Osteoblast (primary cell): Measurements from ENCODE around the gene CSMD2. TPM values are rescaled to one million over a fixed set of nuclear protein-coding genes. Genes with fewer than 3 reads are reported as not detected.

Experiments
- DNase-seq: peaks from one replicate; pipeline ENCODE4 v3.0.0; 2011; ENCODE audit warnings: low spot score, mixed read lengths; ENCODE audit not compliant: insufficient read length; ENCODE audit errors: missing footprints
- H2AFZ ChIP-seq: 2 replicates; pipeline ENCODE4 v1.6.0; 2011; ENCODE audit warnings: mild to moderate bottlenecking, low read length
- H3K27ac ChIP-seq: 2 replicates; pipeline ENCODE4 v1.5.1; 2011; ENCODE audit warnings: mild to moderate bottlenecking, low read depth, low read length, moderate library complexity
- H3K27me3 ChIP-seq: 2 replicates; pipeline ENCODE4 v1.6.0; 2012; ENCODE audit warnings: mild to moderate bottlenecking, control low read depth, inconsistent platforms, low read length, moderate library complexity; ENCODE audit not compliant: insufficient read depth
- H3K36me3 ChIP-seq: 2 replicates; pipeline ENCODE4 v1.5.1; 2011; ENCODE audit warnings: mild to moderate bottlenecking, low read length, control low read depth, moderate library complexity; ENCODE audit not compliant: insufficient read depth
- H3K4me1 ChIP-seq: 2 replicates; pipeline ENCODE4 v1.5.1; 2011; ENCODE audit warnings: mild to moderate bottlenecking, low read length, control low read depth, moderate library complexity; ENCODE audit not compliant: insufficient read depth
- H3K4me2 ChIP-seq: 2 replicates; pipeline ENCODE4 v1.6.0; 2011; ENCODE audit warnings: mild to moderate bottlenecking, low read length; ENCODE audit not compliant: insufficient read depth
- H3K4me3 ChIP-seq: fragments of 200-600 bp; sonication (generic); 3 replicates; pipeline ENCODE4 v1.5.1; 2012; ENCODE audit warnings: mild to moderate bottlenecking, low read length, inconsistent platforms; ENCODE audit not compliant: insufficient read depth
- H3K79me2 ChIP-seq: 2 replicates; pipeline ENCODE4 v1.6.0; 2012; ENCODE audit warnings: mild to moderate bottlenecking, low read length, control low read depth, inconsistent platforms; ENCODE audit not compliant: insufficient read depth
- H3K9me3 ChIP-seq: 2 replicates; pipeline ENCODE4 v1.5.1; 2011; ENCODE audit warnings: low read depth, low read length, control low read depth
- H4K20me1 ChIP-seq: 2 replicates; pipeline ENCODE4 v1.6.0; 2012; ENCODE audit warnings: mild to moderate bottlenecking, low read length, control low read depth; ENCODE audit not compliant: insufficient read depth
- CTCF ChIP-seq: IDR thresholded peaks from 2 replicates; pipeline ENCODE4 v1.5.1; 2011; ENCODE audit warnings: mild to moderate bottlenecking, low read depth, low read length, moderate library complexity; ENCODE audit errors: extremely low read depth
- total RNA-seq: library from RNA; depleted of rRNA; stranded (reverse); fragments of >200 nt; gene quantifications from 2 replicates; pipeline ENCODE4 v1.2.3, GENCODE V29; 2012

Gene CSMD2
- total RNA-seq, 1 donor, result 0.36 TPM

GRCh38 chr1:33517596-33518250, 647.3 kb downstream of the CSMD2 start:
- Histone ChIP-seq H3K27me3 (no peaks in the 10 kb centered on the region), H3K36me3 (no peaks in the 10 kb centered on the region), H2AFZ (peak overlapping the region; percentile 29), H3K79me2 (no peaks in the 10 kb centered on the region), H3K4me3 (no peak overlapping the region), H3K4me1 (peaks cover 4% of the 10 kb centered on the region), H3K9me3 (no peaks in the 10 kb centered on the region), H3K4me2 (peak overlapping the region; percentile 28), H3K27ac (no peak overlapping the region), H4K20me1 (no peaks in the 10 kb centered on the region)
- no peak for TF ChIP-seq CTCF
- peak; percentile 90 for DNase-seq

GRCh38 chr1:33516891-33517567, 648.0 kb downstream of the CSMD2 start:
- H3K4me1 ChIP-seq, result peaks cover 4% of the 10 kb centered on the region
- H3K79me2 ChIP-seq, result no peaks in the 10 kb centered on the region
- H3K36me3 ChIP-seq, result no peaks in the 10 kb centered on the region
- no peaks in the 10 kb centered on the region for H4K20me1 ChIP-seq
- no peaks in the 10 kb centered on the region for H3K27me3 ChIP-seq
- H2AFZ ChIP-seq, result no peak overlapping the region
- TF ChIP-seq CTCF, result no peak
- no peak overlapping the region for H3K4me2 ChIP-seq
- peak; percentile 68 for DNase-seq
- no peaks in the 10 kb centered on the region for H3K9me3 ChIP-seq
- H3K27ac ChIP-seq, result no peak overlapping the region
- H3K4me3 ChIP-seq, result no peak overlapping the region

- no peaks in the 10 kb centered on the region for H3K79me2 ChIP-seq
- no peak overlapping the region for H3K4me2 ChIP-seq
- peaks cover 4% of the 10 kb centered on the region for H3K4me1 ChIP-seq
- H2AFZ ChIP-seq, result no peak overlapping the region
- H3K4me3 ChIP-seq, result no peak overlapping the region
- no peak overlapping the region for H3K27ac ChIP-seq
- H3K36me3 ChIP-seq, result no peaks in the 10 kb centered on the region
- H3K27me3 ChIP-seq, result no peaks in the 10 kb centered on the region
- no peaks in the 10 kb centered on the region for H4K20me1 ChIP-seq
- no peak for TF ChIP-seq CTCF
- H3K9me3 ChIP-seq, result no peaks in the 10 kb centered on the region
- DNase-seq, result no peak
These were observed 648.6 kb downstream of the CSMD2 start for GRCh38 chr1:33516428-33516827.

GRCh38 chr1:33515607-33516006, 649.4 kb downstream of the CSMD2 start:
- Histone ChIP-seq H4K20me1 (no peaks in the 10 kb centered on the region), H3K4me3 (no peak overlapping the region), H3K79me2 (no peaks in the 10 kb centered on the region), H3K27me3 (no peaks in the 10 kb centered on the region), H3K9me3 (no peaks in the 10 kb centered on the region), H3K36me3 (no peaks in the 10 kb centered on the region), H3K4me2 (no peak overlapping the region), H2AFZ (no peak overlapping the region), H3K4me1 (peaks cover 4% of the 10 kb centered on the region), H3K27ac (no peak overlapping the region)
- no peak for DNase-seq
- no peak for TF ChIP-seq CTCF
